HT-29 (cell line): ENCODE results near the gene ALX3. TPM values are rescaled to one million over a fixed set of nuclear protein-coding genes. Genes with fewer than 3 reads are reported as not detected.
"Not testable (repeated sequence)": the region's sequence is repeated elsewhere in the genome, so short reads cannot be mapped to it uniquely, and the experiment has no call there.

Experiments
- DNase-seq: peaks from one replicate; pipeline ENCODE4 v3.0.0-alpha.2; 2015; ENCODE audit warnings: low spot score
- total RNA-seq: library from RNA; depleted of rRNA; stranded (reverse); fragments of >200 nt; shearing (Covaris generic); gene quantifications from 2 replicates; pipeline ENCODE4 v1.2.3, GENCODE V29; 2014

The ALX3 gene
- total RNA-seq, 1 experiment from 2014 or later = not detected

DNA sequence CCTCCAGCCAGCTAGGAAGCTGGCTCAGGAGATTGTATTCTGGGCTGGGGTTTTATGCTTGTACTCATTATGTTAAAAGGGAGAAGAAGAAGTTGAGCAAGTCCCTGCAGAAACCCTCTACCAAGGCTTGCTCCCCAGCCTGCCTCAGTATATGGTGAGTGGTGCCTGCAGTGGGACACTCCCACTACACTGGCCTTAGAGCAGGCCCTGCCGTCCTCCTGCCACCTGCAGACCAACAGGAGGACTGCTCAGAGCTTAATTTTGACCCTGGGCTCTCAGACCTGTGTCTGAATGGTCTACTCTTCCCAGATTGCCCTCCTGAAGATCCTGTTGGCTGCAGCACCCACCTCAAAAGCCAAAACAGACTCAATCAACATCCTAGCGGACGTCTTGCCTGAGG is 23.0 kb downstream of the ALX3 start:
- DNase-seq = no peak

DNA sequence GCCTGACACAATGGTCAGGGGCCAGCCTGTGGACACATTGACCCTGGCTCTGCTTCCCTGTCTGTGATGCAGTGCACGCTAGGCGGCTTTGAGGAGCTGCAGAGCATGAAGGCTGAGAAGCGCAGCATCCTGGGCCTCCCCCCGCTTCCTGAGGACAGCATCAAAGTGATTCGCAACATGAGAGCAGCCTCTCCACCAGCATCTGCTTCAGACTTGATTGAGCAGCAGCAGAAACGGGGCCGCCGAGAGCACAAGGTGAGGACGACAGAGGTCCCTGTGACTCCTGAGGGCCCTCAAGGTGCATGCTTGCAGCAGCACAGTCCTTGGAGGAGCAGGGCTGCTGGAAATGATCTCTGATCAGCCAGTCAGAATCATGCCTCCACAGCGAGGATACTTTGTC is 27.5 kb downstream of the ALX3 start:
- no peak for DNase-seq

DNA sequence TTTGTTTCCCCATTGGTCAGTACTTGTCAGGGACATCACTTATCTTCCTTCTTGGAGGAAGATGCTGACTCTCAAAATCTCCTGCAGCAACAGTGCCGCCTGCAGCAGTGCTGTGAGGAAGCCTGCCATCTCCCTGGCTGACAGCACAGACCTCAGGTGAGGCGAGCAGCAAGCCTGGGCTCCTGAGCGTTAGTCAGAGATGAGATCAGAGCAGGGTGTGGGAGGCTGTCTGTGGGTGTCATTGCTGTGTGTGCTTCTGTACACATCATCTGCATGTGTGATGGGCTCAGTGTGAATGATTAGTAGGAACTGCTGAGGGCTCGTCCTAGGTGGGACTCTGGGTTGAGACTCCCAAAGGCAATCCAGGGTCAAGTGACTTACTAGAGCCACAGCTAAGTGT is 29.9 kb downstream of the ALX3 start:
- DNase-seq = no peak

DNA sequence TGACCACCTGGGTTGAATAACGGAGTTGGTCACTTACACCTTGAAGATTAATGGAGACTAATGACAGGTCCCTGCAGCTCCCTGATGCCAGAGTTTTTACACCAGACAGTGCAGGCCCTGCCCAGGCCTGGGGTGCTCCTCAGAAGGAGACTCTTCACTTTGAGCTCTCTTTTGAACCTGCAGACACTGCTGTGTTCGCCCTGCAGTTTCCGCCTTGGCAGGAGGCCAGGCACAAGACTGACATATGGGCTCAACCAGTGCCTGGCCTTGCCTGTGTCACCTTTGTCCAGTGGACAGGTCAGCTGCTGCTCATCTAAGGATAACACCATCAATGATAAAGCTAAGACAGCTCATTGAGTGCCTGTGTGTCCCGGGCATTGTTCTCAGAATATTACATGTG is 30.8 kb downstream of the ALX3 start:
- no peak for DNase-seq

DNA sequence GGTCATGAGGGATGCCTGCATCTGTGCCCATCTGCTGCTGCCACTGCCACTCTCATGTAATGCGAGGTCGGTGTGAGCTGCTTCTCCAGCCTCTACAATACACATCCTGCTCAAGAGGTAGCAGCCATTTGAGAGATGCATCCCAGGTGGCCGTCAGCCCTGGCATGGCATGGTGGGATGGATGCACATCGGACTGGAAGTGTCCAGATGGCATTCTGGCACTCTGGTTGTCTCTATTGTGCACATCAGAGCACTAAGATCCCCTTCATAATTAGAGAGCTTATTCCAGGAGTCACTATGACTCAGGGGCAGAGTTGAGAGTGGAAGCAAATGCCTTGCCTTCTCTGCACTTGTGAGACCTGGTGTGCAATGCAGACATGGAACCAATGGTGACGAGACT is 32.2 kb downstream of the ALX3 start:
- no peak for DNase-seq

DNA sequence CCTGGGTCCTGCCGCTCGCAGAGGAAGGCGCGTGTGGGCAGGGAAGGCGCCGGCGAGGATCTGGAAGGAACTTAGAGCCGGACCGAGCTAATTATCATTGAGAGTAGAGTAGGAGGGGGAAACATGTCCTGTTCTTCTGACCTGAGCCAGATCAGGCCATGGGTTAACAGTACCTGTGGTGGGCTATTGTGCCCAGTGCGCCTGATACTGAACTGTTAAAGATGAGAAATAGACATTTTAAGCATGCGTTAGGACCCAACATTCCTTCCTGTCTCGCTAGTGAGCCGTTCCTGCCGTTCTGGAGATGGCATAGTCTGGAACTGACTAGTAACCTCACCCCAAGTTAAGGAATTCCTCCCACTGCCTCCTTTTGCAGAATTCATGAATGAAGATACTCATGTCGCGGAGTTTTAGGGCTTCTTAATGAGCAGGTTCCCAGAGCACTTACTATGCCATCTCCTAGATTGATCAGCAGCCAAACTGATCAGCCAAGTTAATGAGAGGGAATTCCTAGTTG is 35.2 kb downstream of the ALX3 start:
- DNase-seq = no peak

DNA sequence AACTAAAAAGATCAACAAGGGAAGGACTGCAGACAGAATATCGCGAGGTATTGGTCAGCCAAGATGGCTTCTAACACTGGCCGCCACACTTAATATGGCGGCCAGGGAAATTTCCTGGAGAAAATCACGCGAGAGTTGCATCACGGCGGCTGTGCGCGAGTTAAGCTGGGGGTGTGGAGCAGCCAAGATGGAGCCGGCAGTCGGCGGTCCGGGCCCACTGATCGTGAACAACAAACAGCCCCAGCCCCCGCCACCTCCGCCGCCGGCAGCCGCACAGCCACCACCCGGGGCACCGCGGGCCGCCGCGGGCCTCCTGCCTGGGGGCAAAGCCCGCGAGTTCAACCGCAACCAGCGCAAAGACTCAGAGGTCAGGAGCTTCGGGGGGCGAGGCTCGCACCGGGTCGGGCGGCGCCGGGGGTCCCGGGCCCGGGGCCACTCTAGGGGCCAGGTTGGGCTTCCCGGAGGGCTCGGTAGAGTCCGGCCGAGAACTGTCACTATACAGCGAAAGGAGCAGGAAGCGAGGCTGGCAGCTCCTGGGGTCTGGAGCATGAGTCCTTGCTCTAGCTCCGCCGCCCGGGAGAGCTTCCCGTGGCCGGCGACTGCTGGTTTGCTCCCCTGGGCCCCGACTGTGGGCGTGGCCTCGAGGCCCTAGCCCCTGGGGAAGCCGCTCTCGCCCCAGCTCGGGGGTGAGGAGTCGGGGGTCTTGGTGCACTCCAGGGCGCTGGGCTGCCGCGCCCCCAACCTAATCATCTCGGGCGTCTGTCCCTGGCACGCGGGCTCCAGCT is 35.8 kb downstream of the ALX3 start, which contains the start of gene STRIP1:
TSS of gene STRIP1 (plus strand) at position 174 of the 785 bp plus-strand sequence. CDS start at position 188, 14 bp downstream.
- peak; percentile 96 for DNase-seq

DNA sequence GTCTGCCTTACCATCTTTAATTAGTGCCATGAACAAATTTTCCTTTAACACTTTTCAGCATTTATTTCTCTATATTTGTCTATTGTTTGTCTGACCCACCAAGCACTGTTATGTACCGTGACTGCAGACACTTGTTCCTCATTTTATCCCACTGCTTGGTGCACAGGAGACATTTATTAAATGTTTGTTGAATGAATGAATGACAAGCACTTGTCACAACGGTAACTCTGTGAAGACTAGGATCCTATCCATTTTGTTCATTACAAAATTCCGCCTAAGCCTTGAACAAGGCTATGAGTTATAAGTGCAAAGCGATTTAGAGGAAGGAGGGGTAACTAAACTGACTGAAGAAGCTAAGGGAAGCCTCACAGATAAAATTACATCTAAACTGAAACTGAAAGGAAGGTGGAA is 36.4 kb downstream of the ALX3 start:
- no peak for DNase-seq

DNA sequence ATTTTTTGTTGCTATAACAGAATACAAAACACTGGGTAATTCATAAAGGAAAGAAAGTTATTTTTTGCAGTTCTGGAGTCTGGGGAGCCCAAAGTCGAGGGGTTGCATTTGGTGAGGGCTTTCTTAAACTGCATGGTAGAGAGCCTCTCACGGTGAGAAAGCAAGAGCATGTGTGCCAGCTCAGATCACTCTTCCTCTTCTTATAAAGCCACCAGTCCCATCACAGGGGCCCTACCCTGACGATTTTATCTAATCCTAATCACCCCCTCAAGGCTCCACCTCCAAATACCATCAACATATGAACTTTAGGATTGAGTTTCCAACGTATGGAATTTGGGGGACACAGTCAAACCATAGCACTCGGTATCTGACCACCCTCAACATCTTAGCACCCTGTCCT is 37.1 kb downstream of the ALX3 start:
- DNase-seq = no peak

DNA sequence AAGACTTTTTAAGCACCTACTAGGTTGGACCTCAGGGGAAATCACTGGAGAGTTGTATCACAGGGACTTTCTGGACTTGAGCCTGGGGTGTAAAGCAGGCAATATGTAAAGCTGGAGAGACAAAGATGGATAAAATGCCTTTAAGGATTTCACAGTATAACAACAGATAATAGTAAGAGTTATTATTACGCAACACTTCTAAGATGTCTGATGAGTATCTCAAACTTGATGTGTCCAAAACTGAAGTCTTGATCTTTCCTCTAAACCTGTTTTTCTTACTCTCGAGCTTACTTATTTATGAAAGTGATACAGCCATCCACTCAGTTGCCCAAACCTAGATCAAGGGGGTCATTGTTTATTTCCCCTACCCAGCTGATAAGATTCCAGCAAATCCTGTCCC is 38.1 kb downstream of the ALX3 start:
- DNase-seq = no peak

DNA sequence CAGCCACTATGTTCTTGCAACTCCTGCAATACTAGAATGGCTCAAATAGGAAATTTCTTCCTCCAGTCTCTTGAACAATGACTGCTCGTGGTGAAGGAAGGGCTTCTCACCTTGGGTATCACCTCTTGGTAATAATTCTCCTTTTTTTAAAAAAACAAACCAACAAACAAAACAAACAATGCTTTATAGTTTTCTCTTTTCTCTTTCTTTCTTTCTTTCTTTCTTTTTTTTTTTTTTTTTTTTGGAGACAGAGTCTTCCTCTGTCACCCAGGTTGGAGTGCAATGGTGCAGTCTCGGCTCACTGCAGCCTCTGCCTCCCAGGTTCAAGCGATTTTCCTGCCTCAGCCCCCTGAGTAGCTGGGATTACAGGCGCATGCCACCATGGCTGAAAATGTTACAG is 39.8 kb downstream of the ALX3 start:
- not testable (repeated sequence) for DNase-seq

DNA sequence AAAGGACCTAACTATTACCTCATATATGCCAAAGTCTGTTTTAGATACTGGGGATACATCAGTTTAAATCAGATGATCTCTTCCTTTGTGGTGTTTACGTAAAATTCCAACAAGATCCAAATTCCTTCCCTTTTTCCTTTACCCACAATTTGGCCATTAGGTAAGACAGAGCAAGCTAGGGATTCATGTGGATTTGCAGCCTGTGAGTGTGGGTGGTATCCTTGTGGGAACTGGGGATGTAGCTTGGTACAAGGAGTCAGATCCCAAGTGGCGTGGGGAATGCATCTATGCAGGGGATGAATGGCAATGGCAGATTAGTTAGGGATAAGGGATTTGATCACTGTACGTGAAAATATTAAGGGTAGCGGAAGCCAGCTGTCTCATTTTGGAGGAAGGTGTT is 45.9 kb downstream of the ALX3 start:
- DNase-seq = no peak

DNA sequence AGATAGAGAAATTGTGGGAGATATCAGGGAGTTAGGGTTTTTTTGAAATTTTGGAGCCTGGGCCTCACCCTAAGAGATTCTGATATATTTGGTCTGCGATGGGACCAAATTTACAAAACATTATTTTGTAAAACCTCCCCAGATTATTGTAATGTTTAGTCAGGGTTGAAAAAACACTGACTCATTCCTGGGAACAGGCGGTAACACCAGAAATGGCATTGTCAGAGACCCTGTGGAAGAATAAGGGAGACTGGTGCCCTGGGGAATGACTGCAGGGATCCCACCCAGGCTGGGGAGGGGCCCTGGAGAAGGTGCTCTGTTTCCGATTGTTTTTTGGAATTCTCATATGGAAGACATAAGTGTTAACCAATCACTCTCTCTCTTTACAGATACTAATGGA is 49.2 kb downstream of the ALX3 start:
- no peak for DNase-seq

DNA sequence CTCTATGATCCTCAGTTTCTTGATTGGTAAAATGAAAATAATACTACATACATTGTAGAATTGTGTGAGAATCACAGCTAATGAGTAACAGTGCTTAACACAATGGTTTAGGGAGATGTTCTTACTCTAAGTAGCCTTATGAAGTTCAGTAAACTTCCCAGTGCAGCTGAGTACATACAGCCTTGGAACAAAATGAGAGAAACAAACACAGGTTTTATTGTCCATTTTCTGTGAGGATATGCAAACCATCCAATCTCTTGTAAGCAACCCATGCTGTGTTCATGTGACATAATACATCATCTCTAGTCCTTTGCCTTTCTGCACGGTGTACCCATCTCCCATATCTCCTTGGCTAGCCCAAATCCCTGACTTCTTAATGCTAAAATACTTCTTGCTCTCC is 50.7 kb downstream of the ALX3 start:
- DNase-seq = no peak

DNA sequence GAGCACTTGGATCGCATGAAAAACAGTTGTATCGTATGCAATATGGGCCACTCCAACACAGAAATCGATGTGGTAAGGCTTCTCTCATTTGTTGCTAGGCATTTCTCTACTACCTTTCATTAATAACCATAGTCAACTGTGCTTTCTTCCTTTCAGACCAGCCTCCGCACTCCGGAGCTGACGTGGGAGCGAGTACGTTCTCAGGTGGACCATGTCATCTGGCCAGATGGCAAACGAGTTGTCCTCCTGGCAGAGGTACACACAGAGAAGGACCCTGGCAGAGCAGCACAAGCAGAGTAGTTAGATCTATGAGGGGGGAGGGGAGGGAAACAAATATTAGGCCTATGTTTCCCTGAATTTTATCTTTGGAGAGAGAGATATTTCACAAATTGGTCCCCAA is 52.1 kb downstream of the ALX3 start:
- no peak for DNase-seq

DNA sequence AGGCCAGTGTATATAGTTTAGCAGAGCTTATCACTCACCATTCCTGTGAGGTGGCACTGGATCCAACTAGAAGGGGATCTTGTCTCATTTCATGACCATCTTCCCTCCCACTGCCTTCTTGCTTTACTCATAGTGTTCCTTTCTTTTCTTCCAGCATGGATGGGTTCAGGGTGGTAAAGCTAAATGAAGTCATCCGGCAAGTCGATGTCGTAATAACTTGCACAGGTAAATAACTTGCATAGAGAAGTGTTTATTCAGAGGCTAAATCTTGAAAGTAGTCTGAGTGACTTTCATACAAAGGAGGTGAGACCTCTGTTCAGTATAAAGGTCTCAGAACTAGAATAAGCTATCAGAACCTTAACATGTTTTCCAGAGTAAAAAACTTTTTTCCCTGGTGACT is 52.7 kb downstream of the ALX3 start:
- DNase-seq = no peak

DNA sequence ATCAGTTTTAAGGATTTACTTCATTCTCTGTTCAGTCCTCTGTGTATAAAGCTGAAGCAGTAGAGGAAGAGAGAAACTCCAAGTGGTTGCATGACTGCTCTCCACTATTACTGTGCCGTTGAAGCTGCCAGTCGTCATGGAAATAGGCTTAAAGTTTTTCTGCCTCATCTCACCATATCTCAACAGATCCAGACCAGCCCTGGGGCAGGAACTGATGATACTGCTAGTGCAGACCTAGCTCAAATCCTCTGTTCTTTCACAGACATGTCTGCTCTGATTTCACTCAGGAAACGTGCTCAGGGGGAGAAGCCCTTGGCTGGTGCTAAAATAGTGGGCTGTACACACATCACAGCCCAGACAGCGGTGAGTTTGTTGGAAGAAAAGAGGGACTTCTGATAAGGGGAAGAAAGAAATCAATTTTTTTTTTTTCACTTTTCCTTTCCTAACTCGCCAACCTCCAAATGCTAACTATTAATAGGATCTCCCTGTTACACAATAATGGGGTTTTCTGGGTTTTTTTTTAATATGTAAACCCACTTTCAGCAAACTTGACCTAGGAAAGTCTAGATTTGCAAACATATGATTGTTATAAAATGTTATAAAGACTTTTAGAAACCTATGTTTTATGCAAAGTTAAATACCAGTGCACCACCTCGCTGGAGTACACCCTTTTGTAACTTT is 58.2 kb downstream of the ALX3 start:
- DNase-seq = no peak

DNA sequence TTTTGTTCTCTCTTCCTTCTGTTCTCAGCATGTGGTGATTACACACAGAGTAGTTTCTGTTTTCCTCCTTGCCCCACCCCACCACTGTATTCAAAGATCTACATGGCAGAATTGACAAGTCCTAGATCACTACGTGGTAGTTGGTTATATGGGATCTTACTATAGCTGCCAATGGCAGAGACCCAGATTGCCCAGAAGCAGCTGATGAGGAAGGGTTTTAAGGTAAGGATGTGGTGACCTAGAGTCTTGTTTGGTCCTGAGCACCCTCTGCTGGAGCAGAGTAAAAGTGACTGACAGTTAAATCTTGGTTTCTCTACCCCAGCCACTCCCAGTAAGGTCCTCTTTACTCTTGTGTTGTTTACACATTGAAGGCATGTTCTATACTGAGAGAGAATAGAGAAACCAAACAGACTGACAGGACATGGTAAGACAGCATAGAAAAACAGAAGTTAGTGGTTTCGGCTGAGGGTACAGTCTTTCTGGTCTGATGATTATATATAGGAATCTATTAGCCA is 58.9 kb downstream of the ALX3 start:
- DNase-seq = peak; percentile 67
